ENCODE measurements around the gene GOLGA2.

Gene GOLGA2

DNA sequence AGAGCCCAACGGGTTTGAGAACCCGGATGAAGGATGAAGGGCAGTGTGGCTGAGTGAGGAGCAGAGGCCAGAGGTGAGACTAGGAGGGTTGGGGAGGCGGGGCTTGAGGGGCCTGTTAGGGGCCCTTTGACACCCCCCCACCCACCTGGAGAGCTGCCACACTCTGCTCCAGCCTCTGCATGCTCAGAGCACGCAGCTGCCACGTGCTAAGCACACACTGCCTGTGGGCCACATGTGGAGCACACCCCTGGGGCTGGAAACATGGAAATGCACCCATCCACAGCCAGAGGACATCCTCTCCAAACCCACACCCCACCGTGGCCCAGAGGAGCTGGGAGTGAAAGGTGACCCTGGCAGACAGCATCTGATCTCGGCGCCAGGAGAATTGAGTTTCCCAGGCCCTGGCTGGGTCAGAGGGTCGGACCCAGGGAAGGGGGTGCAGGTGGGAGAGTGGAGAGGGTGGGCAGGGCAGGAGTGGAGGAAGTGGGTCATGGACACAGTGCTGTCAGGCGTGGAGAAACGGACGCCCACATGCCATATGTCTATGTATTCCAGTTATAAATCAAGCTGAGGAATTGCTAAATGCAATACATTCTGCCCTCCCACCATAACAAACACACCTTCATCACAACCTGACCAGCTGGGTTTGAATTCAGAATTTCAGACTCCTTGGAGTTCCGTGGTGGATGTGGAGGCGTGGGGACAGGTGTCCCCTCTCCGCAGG is 66.7 kb downstream of the GOLGA2 start:
- no peak for TF ChIP-seq GABPA (IDR thresholded peaks at IDR 0.05; ENCODE audit: low read depth)
- TF ChIP-seq, protein P1, sequence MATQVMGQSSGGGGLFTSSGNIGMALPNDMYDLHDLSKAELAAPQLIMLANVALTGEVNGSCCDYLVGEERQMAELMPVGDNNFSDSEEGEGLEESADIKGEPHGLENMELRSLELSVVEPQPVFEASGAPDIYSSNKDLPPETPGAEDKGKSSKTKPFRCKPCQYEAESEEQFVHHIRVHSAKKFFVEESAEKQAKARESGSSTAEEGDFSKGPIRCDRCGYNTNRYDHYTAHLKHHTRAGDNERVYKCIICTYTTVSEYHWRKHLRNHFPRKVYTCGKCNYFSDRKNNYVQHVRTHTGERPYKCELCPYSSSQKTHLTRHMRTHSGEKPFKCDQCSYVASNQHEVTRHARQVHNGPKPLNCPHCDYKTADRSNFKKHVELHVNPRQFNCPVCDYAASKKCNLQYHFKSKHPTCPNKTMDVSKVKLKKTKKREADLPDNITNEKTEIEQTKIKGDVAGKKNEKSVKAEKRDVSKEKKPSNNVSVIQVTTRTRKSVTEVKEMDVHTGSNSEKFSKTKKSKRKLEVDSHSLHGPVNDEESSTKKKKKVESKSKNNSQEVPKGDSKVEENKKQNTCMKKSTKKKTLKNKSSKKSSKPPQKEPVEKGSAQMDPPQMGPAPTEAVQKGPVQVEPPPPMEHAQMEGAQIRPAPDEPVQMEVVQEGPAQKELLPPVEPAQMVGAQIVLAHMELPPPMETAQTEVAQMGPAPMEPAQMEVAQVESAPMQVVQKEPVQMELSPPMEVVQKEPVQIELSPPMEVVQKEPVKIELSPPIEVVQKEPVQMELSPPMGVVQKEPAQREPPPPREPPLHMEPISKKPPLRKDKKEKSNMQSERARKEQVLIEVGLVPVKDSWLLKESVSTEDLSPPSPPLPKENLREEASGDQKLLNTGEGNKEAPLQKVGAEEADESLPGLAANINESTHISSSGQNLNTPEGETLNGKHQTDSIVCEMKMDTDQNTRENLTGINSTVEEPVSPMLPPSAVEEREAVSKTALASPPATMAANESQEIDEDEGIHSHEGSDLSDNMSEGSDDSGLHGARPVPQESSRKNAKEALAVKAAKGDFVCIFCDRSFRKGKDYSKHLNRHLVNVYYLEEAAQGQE (IDR thresholded peaks at IDR 0.05; ENCODE audit: insufficient replicate concordance, low read depth): no peak
- TF ChIP-seq, protein P2, sequence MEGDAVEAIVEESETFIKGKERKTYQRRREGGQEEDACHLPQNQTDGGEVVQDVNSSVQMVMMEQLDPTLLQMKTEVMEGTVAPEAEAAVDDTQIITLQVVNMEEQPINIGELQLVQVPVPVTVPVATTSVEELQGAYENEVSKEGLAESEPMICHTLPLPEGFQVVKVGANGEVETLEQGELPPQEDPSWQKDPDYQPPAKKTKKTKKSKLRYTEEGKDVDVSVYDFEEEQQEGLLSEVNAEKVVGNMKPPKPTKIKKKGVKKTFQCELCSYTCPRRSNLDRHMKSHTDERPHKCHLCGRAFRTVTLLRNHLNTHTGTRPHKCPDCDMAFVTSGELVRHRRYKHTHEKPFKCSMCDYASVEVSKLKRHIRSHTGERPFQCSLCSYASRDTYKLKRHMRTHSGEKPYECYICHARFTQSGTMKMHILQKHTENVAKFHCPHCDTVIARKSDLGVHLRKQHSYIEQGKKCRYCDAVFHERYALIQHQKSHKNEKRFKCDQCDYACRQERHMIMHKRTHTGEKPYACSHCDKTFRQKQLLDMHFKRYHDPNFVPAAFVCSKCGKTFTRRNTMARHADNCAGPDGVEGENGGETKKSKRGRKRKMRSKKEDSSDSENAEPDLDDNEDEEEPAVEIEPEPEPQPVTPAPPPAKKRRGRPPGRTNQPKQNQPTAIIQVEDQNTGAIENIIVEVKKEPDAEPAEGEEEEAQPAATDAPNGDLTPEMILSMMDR (IDR thresholded peaks at IDR 0.05; ENCODE audit: insufficient read depth, low read length): no peak
- TF ChIP-seq SPI1 (IDR thresholded peaks at IDR 0.05; ENCODE audit: borderline replicate concordance, low read depth): no peak
- Histone ChIP-seq H3K4me3 (replicated peaks; ENCODE audit: insufficient read depth, low read length) (no peak overlapping the region), H3K27ac (replicated peaks) (no peak overlapping the region), H3K27me3 (ENCODE audit: insufficient read depth, poor library complexity, severe bottlenecking) (no peaks in the 10 kb centered on the region)
- no peak for DNase-seq (ENCODE audit: low read depth in 1 of 2, low spot score in 1 of 2)

DNA sequence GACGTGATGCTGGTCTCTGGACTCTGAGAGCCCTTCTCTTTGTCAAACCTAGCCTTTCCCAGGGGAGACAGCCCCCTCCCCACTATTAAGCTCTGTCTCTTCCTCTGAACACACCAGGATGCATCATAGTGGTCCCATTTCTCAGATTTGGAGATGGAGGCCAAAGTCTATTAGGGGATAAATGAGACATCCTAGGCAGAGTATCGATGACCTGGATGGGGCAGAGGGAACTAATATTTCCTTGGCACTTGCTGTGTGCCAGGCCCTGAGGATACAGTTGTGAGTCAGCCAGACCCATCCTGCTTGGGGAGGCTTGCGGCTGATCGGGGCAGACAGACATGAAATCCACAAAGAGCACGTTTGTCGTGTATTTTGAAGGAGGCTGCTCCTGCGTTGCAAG is 67.4 kb downstream of the GOLGA2 start:
- no peak for DNase-seq (ENCODE audit: low read depth in 1 of 2, low spot score in 1 of 2)
- Histone ChIP-seq H3K4me3 (replicated peaks; ENCODE audit: insufficient read depth, low read length) (no peak overlapping the region), H3K27me3 (ENCODE audit: insufficient read depth, poor library complexity, severe bottlenecking) (no peaks in the 10 kb centered on the region), H3K27ac (replicated peaks) (no peak overlapping the region)
- TF ChIP-seq GABPA (IDR thresholded peaks at IDR 0.05; ENCODE audit: low read depth) (no peak), POLR2AphosphoS5 (IDR thresholded peaks at IDR 0.05; ENCODE audit: low read depth) (no peak), SPI1 (IDR thresholded peaks at IDR 0.05; ENCODE audit: borderline replicate concordance, low read depth) (no peak)
- TF ChIP-seq, protein P2 (IDR thresholded peaks at IDR 0.05; ENCODE audit: insufficient read depth, low read length): no peak
- TF ChIP-seq, protein P1 (IDR thresholded peaks at IDR 0.05; ENCODE audit: insufficient replicate concordance, low read depth): no peak

DNA sequence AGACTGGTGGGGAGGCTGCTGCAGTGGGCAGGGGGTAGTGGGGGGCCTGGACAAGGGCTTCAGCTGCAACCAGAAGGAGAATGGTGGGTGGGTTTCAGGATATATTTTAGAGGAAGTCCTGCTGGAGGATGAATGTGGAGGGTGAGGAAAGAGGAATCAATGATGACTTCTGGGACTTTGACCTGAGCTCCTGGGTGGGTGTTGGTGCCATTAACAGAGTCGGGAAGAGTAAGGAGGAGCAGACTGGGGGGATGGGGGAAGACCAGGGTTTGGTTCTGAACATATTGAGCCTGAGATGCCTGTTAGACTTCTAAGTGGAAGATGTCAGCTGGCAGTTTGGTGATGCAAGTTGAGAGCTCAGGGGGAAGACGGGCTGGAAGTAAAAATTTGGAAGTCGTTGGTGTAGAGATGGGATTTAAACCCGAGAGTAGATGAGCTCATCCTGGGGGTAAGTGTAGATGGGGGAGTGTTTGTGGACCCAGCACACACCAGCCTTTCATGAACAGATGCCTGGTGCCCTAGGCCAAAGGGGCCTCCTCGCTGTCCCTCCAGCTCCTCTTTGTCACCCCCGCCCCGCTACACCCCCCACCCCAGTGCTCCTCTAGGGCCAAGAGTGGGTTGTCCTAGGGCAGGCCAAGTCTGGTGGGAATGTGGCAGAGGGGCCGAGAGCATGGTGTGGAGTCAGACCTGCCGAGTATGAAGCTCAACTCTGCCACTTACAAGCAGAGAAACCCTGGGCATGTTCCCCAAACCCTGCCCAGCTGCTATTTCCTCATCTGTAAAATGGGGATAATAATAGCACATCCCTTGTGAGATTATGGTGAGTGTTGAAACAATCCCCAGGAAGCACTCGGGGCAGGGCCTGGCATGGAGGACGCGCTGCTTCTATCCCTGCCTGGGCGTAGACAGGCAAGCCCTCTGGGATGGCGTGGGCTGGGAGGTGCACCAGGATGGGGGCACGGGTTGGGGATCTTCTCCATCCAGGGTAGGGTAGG is 68.6 kb downstream of the GOLGA2 start:
- no peaks in the 10 kb centered on the region for H3K27me3 ChIP-seq (ENCODE audit: insufficient read depth, poor library complexity, severe bottlenecking)
- DNase-seq (ENCODE audit: low read depth in 1 of 2, low spot score in 1 of 2): no peak
- TF ChIP-seq POLR2AphosphoS5 (IDR thresholded peaks at IDR 0.05; ENCODE audit: low read depth) (no peak), SPI1 (IDR thresholded peaks at IDR 0.05; ENCODE audit: borderline replicate concordance, low read depth) (no peak), GABPA (IDR thresholded peaks at IDR 0.05; ENCODE audit: low read depth) (no peak)
- TF ChIP-seq, protein P2 (IDR thresholded peaks at IDR 0.05; ENCODE audit: insufficient read depth, low read length): no peak
- no peak overlapping the region for H3K4me3 ChIP-seq (replicated peaks; ENCODE audit: insufficient read depth, low read length)
- no peak overlapping the region for H3K27ac ChIP-seq (replicated peaks)

Data from HL-60 (cell line).